ENCODE measurements around the gene HLA-B.
A peak's percentile ranks its signal among the peaks of the same experiment; 100 is the strongest.
"Not testable (repeated sequence)": the region's sequence is repeated elsewhere in the genome, so short reads cannot be mapped to it uniquely, and the experiment has no call there.

Gene HLA-B

GRCh38 chr6:31394381-31394780 is 37.4 kb upstream of the HLA-B start:
- no peak for TF ChIP-seq CTCF (IDR thresholded peaks at IDR 0.05; ENCODE audit: insufficient read depth, low read depth, low read length, missing control alignments)
- DNase-seq (ENCODE audit: low read depth), result no peak
- no peak overlapping the region for H3K4me3 ChIP-seq (ENCODE audit: low read length)

GRCh38 chr6:31393932-31394331 is 37.0 kb upstream of the HLA-B start:
- no peak for DNase-seq (ENCODE audit: low read depth)
- no peak overlapping the region for H3K4me3 ChIP-seq (ENCODE audit: low read length)
- no peak for TF ChIP-seq CTCF (IDR thresholded peaks at IDR 0.05; ENCODE audit: insufficient read depth, low read depth, low read length, missing control alignments)

GRCh38 chr6:31389802-31390132 is 32.8 kb upstream of the HLA-B start:
- H3K4me3 ChIP-seq (ENCODE audit: low read length); DNase-seq (ENCODE audit: low read depth): not testable (repeated sequence)

- H3K4me3 ChIP-seq (ENCODE audit: low read length); DNase-seq (ENCODE audit: low read depth): not testable (repeated sequence)
Observed at GRCh38 chr6:31388916-31389801, 32.2 kb upstream of the HLA-B start.

- TF ChIP-seq CTCF (IDR thresholded peaks at IDR 0.05; ENCODE audit: insufficient read depth, low read depth, low read length, missing control alignments), result no peak
- no peak overlapping the region for H3K4me3 ChIP-seq (ENCODE audit: low read length)
Observed at GRCh38 chr6:31386977-31387376, 30.0 kb upstream of the HLA-B start.

GRCh38 chr6:31386099-31386498 is 29.1 kb upstream of the HLA-B start:
- DNase-seq (ENCODE audit: low read depth), result no peak
- no peak for TF ChIP-seq CTCF (IDR thresholded peaks at IDR 0.05; ENCODE audit: insufficient read depth, low read depth, low read length, missing control alignments)
- H3K4me3 ChIP-seq (ENCODE audit: low read length), result no peak overlapping the region

More at GRCh38 chr6:31386977-31387376, 30.0 kb upstream of the HLA-B start:
- no peak for DNase-seq (ENCODE audit: low read depth)

GRCh38 chr6:31385041-31385440 is 28.1 kb upstream of the HLA-B start:
- DNase-seq (ENCODE audit: low read depth), result no peak
- H3K4me3 ChIP-seq (ENCODE audit: low read length), result no peak overlapping the region
- TF ChIP-seq CTCF (IDR thresholded peaks at IDR 0.05; ENCODE audit: insufficient read depth, low read depth, low read length, missing control alignments), result no peak

GRCh38 chr6:31383149-31383548 is 26.2 kb upstream of the HLA-B start:
- DNase-seq (ENCODE audit: low read depth), result peak; percentile 81
- no peak overlapping the region for H3K4me3 ChIP-seq (ENCODE audit: low read length)
- no peak for TF ChIP-seq CTCF (IDR thresholded peaks at IDR 0.05; ENCODE audit: insufficient read depth, low read depth, low read length, missing control alignments)
